ENCODE measurements around the gene TRIP12.
A peak's percentile ranks its signal among the peaks of the same experiment; 100 is the strongest.
"Not testable (repeated sequence)": the region's sequence is repeated elsewhere in the genome, so short reads cannot be mapped to it uniquely, and the experiment has no call there.

TRIP12 gene

DNA sequence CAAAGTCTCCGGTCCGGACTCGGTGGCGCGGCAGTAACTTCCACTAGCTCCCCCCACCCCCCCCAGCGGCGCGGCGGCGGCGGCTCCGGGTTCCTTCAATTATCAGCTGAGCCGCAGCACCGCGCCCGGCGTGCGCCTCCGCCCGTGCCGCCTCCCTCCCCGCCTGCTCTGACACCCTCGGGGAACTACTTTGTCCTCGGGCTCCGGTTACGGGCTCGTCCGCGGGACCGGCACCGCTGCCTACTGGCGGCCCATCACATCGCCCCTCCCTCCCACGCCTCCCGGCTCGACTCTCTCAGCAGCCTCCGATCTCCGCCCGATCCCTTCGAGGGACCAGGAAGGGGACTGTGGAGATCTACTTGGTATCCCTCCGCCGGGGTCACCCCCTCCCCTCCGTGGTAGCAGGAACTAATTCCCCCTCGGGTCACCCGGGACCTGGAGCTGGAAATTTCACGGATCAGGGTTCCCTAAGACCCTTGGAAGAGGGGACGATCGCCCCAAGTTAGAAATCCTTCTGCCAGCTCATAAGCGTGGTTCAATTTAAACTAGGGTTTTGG, at the start of gene TRIP12:
Gene TRIP12 (minus strand): TSS at position 118 of the 557 bp plus-strand sequence. CDS start 41,930 bp downstream, outside the sequence.
- ChIA-PET POLR2A (interaction anchor here (0.7 to 1.0 kb wide), 4 partner anchors 11 to 1053 kb away, joined by 3 to 8 read pairs (median 4); no protein-coding TSS in a partner anchor), CTCF (interaction anchor here (1.0 to 4.0 kb wide), 2 partner anchors 11 to 20 kb away, joined by 3 to 22 read pairs; no protein-coding TSS in a partner anchor)
- TF ChIP-seq, protein P1, sequence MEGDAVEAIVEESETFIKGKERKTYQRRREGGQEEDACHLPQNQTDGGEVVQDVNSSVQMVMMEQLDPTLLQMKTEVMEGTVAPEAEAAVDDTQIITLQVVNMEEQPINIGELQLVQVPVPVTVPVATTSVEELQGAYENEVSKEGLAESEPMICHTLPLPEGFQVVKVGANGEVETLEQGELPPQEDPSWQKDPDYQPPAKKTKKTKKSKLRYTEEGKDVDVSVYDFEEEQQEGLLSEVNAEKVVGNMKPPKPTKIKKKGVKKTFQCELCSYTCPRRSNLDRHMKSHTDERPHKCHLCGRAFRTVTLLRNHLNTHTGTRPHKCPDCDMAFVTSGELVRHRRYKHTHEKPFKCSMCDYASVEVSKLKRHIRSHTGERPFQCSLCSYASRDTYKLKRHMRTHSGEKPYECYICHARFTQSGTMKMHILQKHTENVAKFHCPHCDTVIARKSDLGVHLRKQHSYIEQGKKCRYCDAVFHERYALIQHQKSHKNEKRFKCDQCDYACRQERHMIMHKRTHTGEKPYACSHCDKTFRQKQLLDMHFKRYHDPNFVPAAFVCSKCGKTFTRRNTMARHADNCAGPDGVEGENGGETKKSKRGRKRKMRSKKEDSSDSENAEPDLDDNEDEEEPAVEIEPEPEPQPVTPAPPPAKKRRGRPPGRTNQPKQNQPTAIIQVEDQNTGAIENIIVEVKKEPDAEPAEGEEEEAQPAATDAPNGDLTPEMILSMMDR (IDR thresholded peaks at IDR 0.05; ENCODE audit: control extremely low read depth, extremely low read depth, low read depth, missing control alignments), result no peak
- peak; percentile 91 for DNase-seq (ENCODE audit: extremely low spot score)

DNA sequence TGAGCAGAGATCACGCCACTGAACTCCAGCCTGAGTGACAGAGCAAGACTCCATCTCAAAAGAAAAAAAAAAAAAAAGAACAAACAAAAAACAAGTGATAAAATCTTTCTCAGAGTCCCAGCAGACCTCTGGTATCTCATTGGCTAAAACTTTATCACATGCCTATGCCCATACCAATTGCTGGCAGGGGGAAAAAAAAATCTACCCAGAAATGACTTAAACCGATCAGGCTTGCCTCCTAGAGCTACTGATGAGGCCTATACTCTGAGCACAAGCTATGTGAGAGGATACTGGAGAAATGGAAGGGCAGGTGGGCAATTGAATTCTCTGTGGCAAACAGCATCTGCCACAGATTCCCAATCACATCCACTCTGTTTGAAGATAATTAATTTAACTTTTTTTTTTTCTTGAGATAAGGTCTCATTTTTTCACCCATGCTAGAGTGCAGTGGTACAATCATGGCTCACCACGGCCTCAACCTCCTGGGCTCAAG, 49.5 kb upstream of the TRIP12 start:
- DNase-seq (ENCODE audit: extremely low spot score), result no peak
- POLR2A ChIA-PET, result no interaction called here
- CTCF ChIA-PET, result interaction anchor here (0.8 kb wide), 1 partner anchor 26 kb away, joined by 3 read pairs; no protein-coding TSS in a partner anchor
- TF ChIP-seq, protein P1 (IDR thresholded peaks at IDR 0.05; ENCODE audit: control extremely low read depth, extremely low read depth, low read depth, missing control alignments), result no peak

DNA sequence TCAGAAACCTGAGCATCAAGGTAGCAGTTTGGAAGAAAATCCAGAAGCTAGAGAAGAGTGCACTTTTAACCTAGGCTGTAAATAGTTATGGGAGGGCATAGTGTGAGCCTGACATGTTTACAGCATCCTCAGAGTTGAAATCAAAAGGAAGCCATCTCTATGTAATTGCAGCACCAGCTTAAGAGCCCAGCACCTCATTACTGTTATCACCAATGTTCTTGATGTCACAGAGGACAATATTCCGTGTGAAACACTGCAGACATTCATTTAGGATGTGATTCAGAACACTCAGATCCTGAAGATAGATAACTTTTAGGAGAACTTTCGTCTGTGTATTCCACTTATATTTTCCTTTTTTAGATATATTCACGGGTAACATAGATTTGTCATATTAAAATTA, 48.6 kb upstream of the TRIP12 start:
- CTCF ChIA-PET, result interaction anchor here (1.2 kb wide), 1 partner anchor 23 kb away, joined by 4 read pairs; no protein-coding TSS in a partner anchor
- POLR2A ChIA-PET, result no interaction called here
- DNase-seq (ENCODE audit: extremely low spot score), result no peak
- TF ChIP-seq, protein P1 (IDR thresholded peaks at IDR 0.05; ENCODE audit: control extremely low read depth, extremely low read depth, low read depth, missing control alignments), result no peak

DNA sequence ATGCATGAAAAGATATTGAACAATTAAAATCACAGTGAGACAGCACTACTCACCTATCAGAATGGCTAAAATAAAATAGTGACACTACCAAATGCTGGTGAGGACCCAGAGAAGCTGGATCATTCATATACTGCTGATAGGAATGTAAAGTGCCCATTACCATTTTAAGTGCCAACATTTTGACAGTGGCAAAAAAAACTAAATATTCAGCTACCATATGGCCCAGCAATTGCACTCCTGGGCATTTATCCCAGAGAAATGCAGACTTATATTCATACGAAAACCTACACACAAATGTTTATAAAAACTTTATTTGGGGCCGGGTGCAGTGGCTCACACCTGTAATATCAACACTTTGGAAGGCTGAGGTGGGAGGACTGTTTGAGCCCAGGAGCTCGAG, 48.1 kb upstream of the TRIP12 start:
- ChIA-PET POLR2A (no interaction called here), CTCF (interaction anchor here (1.2 kb wide), 1 partner anchor 22 kb away, joined by 4 read pairs; no protein-coding TSS in a partner anchor)
- DNase-seq (ENCODE audit: extremely low spot score), result no peak
- TF ChIP-seq, protein P1 (IDR thresholded peaks at IDR 0.05; ENCODE audit: control extremely low read depth, extremely low read depth, low read depth, missing control alignments), result no peak

DNA sequence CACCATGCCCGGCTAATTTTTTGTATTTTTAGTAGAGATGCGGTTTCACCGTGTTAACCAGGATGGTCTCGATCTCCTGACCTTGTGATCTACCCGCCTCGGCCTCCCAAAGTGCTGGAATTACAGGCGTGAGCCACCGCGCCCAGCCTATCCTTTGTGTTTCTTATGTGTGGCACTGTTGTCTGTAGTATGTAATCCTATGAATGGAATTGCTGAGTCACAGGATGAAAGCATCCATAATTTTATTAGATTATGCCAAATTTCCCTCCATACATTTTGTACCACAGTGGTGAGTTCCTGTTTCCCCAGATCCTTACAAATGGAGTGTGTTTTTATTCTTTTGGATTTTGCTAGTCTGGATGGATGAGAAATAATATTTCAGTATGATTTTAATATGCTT, 41.8 kb upstream of the TRIP12 start:
- DNase-seq (ENCODE audit: extremely low spot score); CTCF ChIA-PET; POLR2A ChIA-PET: not testable (repeated sequence)

DNA sequence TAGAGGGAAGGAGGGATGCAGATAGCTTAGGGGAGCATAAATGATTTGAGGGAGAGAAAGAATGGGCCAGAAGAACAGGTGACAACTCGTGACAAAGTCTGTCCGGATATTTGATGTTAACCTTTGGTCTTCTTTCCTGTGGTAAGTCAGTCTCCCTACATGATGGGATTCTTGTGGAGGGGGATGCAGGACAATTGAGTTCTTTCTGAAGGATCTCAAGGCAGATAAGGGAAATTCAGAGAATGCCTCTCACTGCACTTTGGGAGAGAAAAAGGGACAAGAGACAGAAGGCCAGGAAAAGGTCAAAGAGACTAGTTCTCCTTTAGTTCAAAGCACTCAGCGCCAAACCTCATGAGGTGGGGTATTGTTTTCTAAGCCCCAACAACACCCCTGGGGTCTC, 34.7 kb upstream of the TRIP12 start:
- no peak for DNase-seq (ENCODE audit: extremely low spot score)
- TF ChIP-seq, protein P1 (IDR thresholded peaks at IDR 0.05; ENCODE audit: control extremely low read depth, extremely low read depth, low read depth, missing control alignments), result no peak
- POLR2A ChIA-PET, result no interaction called here
- CTCF ChIA-PET, result no interaction called here

DNA sequence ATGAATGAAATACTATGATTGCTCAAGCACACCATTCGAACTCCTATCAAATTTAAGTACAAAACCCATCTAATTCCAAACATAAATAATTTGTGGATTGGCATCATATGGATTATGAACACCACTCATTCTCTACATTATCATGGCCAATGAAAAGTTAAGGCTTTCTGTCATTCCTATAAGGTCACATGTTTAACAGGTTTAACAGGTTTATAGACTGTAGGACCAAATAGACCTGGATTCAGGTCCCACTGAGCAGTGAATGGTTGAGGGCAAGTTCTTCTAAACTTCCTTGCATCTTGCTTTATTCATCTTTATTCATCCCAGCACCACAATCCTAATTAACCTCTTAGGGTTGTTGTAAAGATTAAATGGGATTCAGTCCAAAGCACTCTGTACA, 33.9 kb upstream of the TRIP12 start:
- POLR2A ChIA-PET, result no interaction called here
- DNase-seq (ENCODE audit: extremely low spot score), result no peak
- CTCF ChIA-PET, result no interaction called here
- TF ChIP-seq, protein P1 (IDR thresholded peaks at IDR 0.05; ENCODE audit: control extremely low read depth, extremely low read depth, low read depth, missing control alignments), result no peak

Measured in GM10248 (cell line).